HG03439 (cell line): ENCODE data around the gene SRGAP3.

Experiments used
- ATAC-seq: cut with Tn5 transposase; IDR thresholded peaks from one replicate; pipeline ENCODE4 v1.9.1; 2021; ENCODE audit warnings: mild to moderate bottlenecking, moderate library complexity; ENCODE audit not compliant: unreplicated experiment

Gene SRGAP3

GRCh38 chr3:9180764-9181117 is 68.7 kb downstream of the SRGAP3 start:
- no peak for ATAC-seq

GRCh38 chr3:9179826-9180763 is 69.4 kb downstream of the SRGAP3 start:
- ATAC-seq = no peak

GRCh38 chr3:9178697-9179096 is 70.7 kb downstream of the SRGAP3 start:
- no peak for ATAC-seq

- no peak for ATAC-seq
Measured at GRCh38 chr3:9175421-9175820, 74.0 kb downstream of the SRGAP3 start.

- ATAC-seq = no peak
Measured at GRCh38 chr3:9173445-9173844, 76.0 kb downstream of the SRGAP3 start.

- no peak for ATAC-seq
Measured at GRCh38 chr3:9172851-9173321, 76.6 kb downstream of the SRGAP3 start.

GRCh38 chr3:9170851-9171160 is 78.6 kb downstream of the SRGAP3 start:
- no peak for ATAC-seq

GRCh38 chr3:9169956-9170850 is 79.2 kb downstream of the SRGAP3 start:
- no peak for ATAC-seq

- ATAC-seq = no peak
Measured at GRCh38 chr3:9169326-9169725, 80.1 kb downstream of the SRGAP3 start.

GRCh38 chr3:9168241-9168741 is 81.2 kb downstream of the SRGAP3 start:
- peak; percentile 95 for ATAC-seq

- no peak for ATAC-seq
Measured at GRCh38 chr3:9167222-9167621, 82.2 kb downstream of the SRGAP3 start.

GRCh38 chr3:9165421-9165820 is 84.0 kb downstream of the SRGAP3 start:
- ATAC-seq = no peak

GRCh38 chr3:9163289-9163688 is 86.2 kb downstream of the SRGAP3 start:
- no peak for ATAC-seq

GRCh38 chr3:9161811-9162210 is 87.6 kb downstream of the SRGAP3 start:
- ATAC-seq = no peak

- no peak for ATAC-seq
Measured at GRCh38 chr3:9161298-9161697, 88.1 kb downstream of the SRGAP3 start.

- ATAC-seq = no peak
Measured at GRCh38 chr3:9158865-9159630, 90.4 kb downstream of the SRGAP3 start.

- no peak for ATAC-seq
Measured at GRCh38 chr3:9157651-9158362, 91.6 kb downstream of the SRGAP3 start.

GRCh38 chr3:9156604-9157003 is 92.8 kb downstream of the SRGAP3 start:
- no peak for ATAC-seq

- no peak for ATAC-seq
Measured at GRCh38 chr3:9155028-9155427, 94.4 kb downstream of the SRGAP3 start.

GRCh38 chr3:9153904-9154619 is 95.4 kb downstream of the SRGAP3 start:
- no peak for ATAC-seq
